ENCODE results near the gene FBF1. TPM values are rescaled to one million over a fixed set of nuclear protein-coding genes. Genes with fewer than 3 reads are reported as not detected.

Gene FBF1
- total RNA-seq, 4 donors from 2014 or later = 4.7 to 8.8 (median 7.0) TPM

- TF ChIP-seq, protein P1, sequence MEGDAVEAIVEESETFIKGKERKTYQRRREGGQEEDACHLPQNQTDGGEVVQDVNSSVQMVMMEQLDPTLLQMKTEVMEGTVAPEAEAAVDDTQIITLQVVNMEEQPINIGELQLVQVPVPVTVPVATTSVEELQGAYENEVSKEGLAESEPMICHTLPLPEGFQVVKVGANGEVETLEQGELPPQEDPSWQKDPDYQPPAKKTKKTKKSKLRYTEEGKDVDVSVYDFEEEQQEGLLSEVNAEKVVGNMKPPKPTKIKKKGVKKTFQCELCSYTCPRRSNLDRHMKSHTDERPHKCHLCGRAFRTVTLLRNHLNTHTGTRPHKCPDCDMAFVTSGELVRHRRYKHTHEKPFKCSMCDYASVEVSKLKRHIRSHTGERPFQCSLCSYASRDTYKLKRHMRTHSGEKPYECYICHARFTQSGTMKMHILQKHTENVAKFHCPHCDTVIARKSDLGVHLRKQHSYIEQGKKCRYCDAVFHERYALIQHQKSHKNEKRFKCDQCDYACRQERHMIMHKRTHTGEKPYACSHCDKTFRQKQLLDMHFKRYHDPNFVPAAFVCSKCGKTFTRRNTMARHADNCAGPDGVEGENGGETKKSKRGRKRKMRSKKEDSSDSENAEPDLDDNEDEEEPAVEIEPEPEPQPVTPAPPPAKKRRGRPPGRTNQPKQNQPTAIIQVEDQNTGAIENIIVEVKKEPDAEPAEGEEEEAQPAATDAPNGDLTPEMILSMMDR (IDR thresholded peaks at IDR 0.05) = no peak
- DNase-seq (ENCODE audit: low spot score) (no peak), ATAC-seq (ENCODE audit: low FRiP score) (no peak)
Measured at GRCh38 chr17:75945211-75945610, 4.4 kb upstream of the FBF1 start.

DNA sequence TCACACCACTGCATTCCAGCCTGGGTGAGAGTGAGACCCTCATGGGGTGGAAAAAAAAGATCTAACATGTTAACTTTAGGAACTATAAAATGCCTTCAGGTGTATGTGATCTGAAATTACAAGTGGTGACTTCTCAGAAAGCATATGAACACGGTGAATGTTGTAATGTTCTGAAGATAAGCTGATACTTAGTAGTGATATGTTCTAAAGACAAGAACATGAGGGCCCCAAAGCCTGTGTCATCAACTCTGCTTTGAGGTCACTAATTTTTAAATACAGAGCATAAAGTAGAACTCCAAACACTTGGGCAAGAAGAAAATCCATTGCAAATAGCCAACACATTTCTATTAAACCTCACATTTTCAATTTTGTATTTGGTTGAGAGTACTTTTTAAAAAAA is 2.6 kb upstream of the FBF1 start:
- DNase-seq (ENCODE audit: low spot score) = no peak
- TF ChIP-seq, protein P1 (IDR thresholded peaks at IDR 0.05) = no peak
- no peak for ATAC-seq (ENCODE audit: low FRiP score)

DNA sequence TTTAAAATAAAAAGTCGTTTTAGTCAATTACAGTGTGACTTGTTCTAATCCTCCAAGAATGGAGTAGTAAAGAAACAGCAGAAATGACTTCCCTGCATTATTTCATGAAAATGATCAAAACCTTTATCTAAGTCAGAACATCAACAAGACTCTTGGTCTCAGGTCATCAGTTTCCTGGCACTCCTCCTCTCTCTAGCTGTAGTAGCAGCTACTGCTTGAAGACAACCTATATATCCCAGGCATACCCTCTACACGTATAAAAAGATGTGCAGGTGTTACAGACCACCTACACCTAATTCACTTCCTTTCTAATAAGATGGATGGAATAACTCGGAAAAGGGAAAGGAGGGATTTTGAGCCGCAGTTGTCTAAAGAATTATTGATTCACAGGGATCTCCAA is 1.6 kb upstream of the FBF1 start:
- ATAC-seq (ENCODE audit: low FRiP score) (no peak), DNase-seq (ENCODE audit: low spot score) (no peak)
- TF ChIP-seq, protein P1 (IDR thresholded peaks at IDR 0.05) = no peak

DNA sequence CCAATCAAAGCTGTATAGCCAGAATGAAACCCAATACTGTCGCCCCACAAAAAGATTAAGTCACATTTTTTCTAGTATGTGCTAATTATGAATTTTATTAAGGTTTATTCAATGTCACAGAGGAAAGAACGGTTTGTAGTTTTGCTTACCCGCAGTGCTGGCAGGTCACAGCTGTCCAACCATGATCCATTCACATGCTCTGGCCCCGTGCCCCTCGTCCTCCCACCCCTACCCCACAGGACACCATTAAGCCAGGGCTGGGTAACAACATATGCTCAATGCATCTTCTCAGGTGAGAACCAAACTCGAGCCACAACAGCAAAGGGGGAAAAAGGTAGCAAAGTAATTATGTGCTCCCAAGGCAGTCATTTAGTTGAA is 589 bp upstream of the FBF1 start:
- TF ChIP-seq, protein P1 (IDR thresholded peaks at IDR 0.05) = no peak
- DNase-seq (ENCODE audit: low spot score) (no peak), ATAC-seq (ENCODE audit: low FRiP score) (no peak)

DNA sequence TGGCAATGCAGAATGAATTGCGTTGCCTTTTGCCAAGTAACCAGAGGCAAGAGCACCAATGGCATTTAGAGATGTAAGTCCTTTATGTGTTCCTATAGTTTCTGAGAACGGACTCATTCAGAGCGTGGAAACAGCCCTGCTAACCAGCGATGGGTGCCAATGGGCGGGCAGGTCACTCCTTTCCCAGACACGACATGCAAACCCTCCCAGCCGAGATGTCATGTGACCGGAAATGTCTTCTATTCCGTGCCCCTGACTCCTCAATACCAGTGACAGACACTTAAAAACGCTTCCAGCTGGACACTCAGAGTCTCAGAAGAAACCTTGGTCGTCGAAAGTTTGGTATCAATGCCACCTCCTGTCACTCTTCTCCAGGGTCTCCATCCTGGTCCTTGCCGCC is 3.2 kb downstream of the FBF1 start:
- ATAC-seq (ENCODE audit: low FRiP score) (no peak), DNase-seq (ENCODE audit: low spot score) (no peak)
- TF ChIP-seq, protein P1 (IDR thresholded peaks at IDR 0.05) = no peak

- ATAC-seq (ENCODE audit: low FRiP score) = no peak
- DNase-seq (ENCODE audit: low spot score) = no peak
- TF ChIP-seq, protein P1 (IDR thresholded peaks at IDR 0.05) = no peak
Measured at GRCh38 chr17:75933808-75934207, 7.0 kb downstream of the FBF1 start.

GRCh38 chr17:75932852-75933251 is 8.0 kb downstream of the FBF1 start:
- ATAC-seq (ENCODE audit: low FRiP score) (no peak), DNase-seq (ENCODE audit: low spot score) (no peak)
- TF ChIP-seq, protein P1 (IDR thresholded peaks at IDR 0.05) = no peak
